Uterus (tissue), 4 donors: Measurements from ENCODE around the gene HDAC7. TPM values are rescaled to one million over a fixed set of nuclear protein-coding genes. Genes with fewer than 3 reads are reported as not detected.

Experiments used
- DNase-seq, 2 donors: peaks; one replicate each; pipeline ENCODE4 v3.0.0-alpha.2; 2019 to 2020
- H3K27ac ChIP-seq, 2 donors: fragments of 200-600 bp; sonication (generic); 1 replicate in 1 of 2; 2 replicates in 1 of 2; pipeline ENCODE4 v1.5.1; 2016 to 2018
- H3K27me3 ChIP-seq, 2 donors: fragments of 200-600 bp; sonication (generic); one replicate each; pipeline ENCODE4 v1.5.1; 2018 to 2019; ENCODE audit warnings: control low read depth in 1 of 2
- H3K36me3 ChIP-seq, 2 donors: fragments of 200-600 bp; sonication (generic); one replicate each; pipeline ENCODE4 v1.5.1; 2019; ENCODE audit warnings: control low read depth in 1 of 2
- H3K4me1 ChIP-seq, 2 donors: fragments of 200-600 bp; sonication (generic); one replicate each; pipeline ENCODE4 v1.5.1; 2018 to 2019; ENCODE audit warnings: control low read depth in 1 of 2
- H3K4me3 ChIP-seq, 2 donors: fragments of 200-600 bp; sonication (generic); 1 replicate in 1 of 2; 2 replicates in 1 of 2; pipeline ENCODE4 v1.5.1; 2018 to 2019; ENCODE audit warnings: mild to moderate bottlenecking in 1 of 2
- H3K9me3 ChIP-seq, 2 donors: fragments of 200-600 bp; sonication (generic); one replicate each; pipeline ENCODE4 v1.5.1; 2019; ENCODE audit warnings: control low read depth in 1 of 2
- CTCF ChIP-seq, 4 experiments: fragments of 200-600 bp in 2 of 4; fragments of 450-650 bp in 2 of 4; sonication (generic) in 2 of 4; IDR thresholded peaks; one replicate each; pipeline ENCODE4 v1.5.1; 2016 to 2019; ENCODE audit warnings: antibody characterized with exemption in 4 of 4, mild to moderate bottlenecking in 2 of 4, moderate library complexity in 1 of 4
- POLR2A ChIP-seq, 2 donors: fragments of 450-650 bp; IDR thresholded peaks; one replicate each; pipeline ENCODE4 v1.6.1; 2016; ENCODE audit warnings: antibody characterized with exemption in 2 of 2, mild to moderate bottlenecking in 1 of 2, moderate library complexity in 1 of 2
- intact Hi-C: fragments of 100-400 bp; cut with DNase I; formaldehyde crosslinking; loops from one replicate; pipeline ENCODE4 v1.15.1; 2023; ENCODE audit warnings: low total_unique reads
- total RNA-seq, 4 donors: library from RNA; depleted of rRNA in 3 of 4; stranded (reverse); fragments of >200 nt in 3 of 4; gene quantifications; one replicate each; pipeline versions ENCODE4 v1.1.0 to v1.2.4, GENCODE V29; 2014 to 2023
- donor health status: DM: yes; HTN: yes; CAD: no.

The HDAC7 gene
- total RNA-seq, 4 donors from 2014 or later = 33.0 to 191 (median 42.5) TPM

- intact Hi-C loops = no loop called here
- peaks cover 12 to 33% of the 10 kb centered on the region in 2 donors for H3K4me1 ChIP-seq
Measured at GRCh38 chr12:47819138-47819895, 386 bp downstream of the HDAC7 start.

GRCh38 chr12:47818467-47819137 lies 1.1 kb downstream of the HDAC7 start:
- TF ChIP-seq CTCF (IDR thresholded peaks at IDR 0.05) (no peak), POLR2A (IDR thresholded peaks at IDR 0.05) (no peak)
- peak overlapping the region; percentile 79 to 84 for H3K4me3 ChIP-seq
- intact Hi-C loops = no loop called here
- H3K27me3 ChIP-seq = no peaks in the 10 kb centered on the region
- peaks cover 14 to 36% of the 10 kb centered on the region in 2 donors for H3K4me1 ChIP-seq
- H3K36me3 ChIP-seq = no peaks in the 10 kb centered on the region
- DNase-seq = peak in 1 of 2 donors; percentile 58
- no peaks in the 10 kb centered on the region for H3K9me3 ChIP-seq
- H3K27ac ChIP-seq = peak overlapping the region; percentile 98 to 99

More at GRCh38 chr12:47819138-47819895, 386 bp downstream of the HDAC7 start:
- Histone ChIP-seq H3K4me3 (peak overlapping the region; percentile 79 to 84), H3K36me3 (no peaks in the 10 kb centered on the region), H3K27me3 (no peaks in the 10 kb centered on the region), H3K27ac (peak overlapping the region; percentile 98 to 99), H3K9me3 (no peaks in the 10 kb centered on the region)
- DNase-seq = peak; percentile 65 to 72
- no peak for TF ChIP-seq POLR2A (IDR thresholded peaks at IDR 0.05)
- TF ChIP-seq CTCF (IDR thresholded peaks at IDR 0.05) = peak; percentile 26 to 47 (median 34)

- Histone ChIP-seq H3K36me3 (no peaks in the 10 kb centered on the region), H3K27ac (peak overlapping the region; percentile 98 to 99), H3K9me3 (no peaks in the 10 kb centered on the region), H3K27me3 (no peaks in the 10 kb centered on the region), H3K4me3 (peak overlapping the region; percentile 79 to 84), H3K4me1 (peaks cover 19 to 41% of the 10 kb centered on the region in 2 donors)
- no peak for DNase-seq
- intact Hi-C loops = no loop called here
- TF ChIP-seq CTCF (IDR thresholded peaks at IDR 0.05) (no peak), POLR2A (IDR thresholded peaks at IDR 0.05) (no peak)
Measured at GRCh38 chr12:47818007-47818376, 1.7 kb downstream of the HDAC7 start.

- H3K27ac ChIP-seq = peak overlapping the region; percentile 98 to 99
- no peak for TF ChIP-seq CTCF (IDR thresholded peaks at IDR 0.05)
- no peak for TF ChIP-seq POLR2A (IDR thresholded peaks at IDR 0.05)
- H3K4me1 ChIP-seq = peaks cover 15 to 35% of the 10 kb centered on the region in 2 donors
- peak overlapping the region; percentile 25 to 79 for H3K4me3 ChIP-seq
- no peaks in the 10 kb centered on the region for H3K27me3 ChIP-seq
- H3K36me3 ChIP-seq = no peaks in the 10 kb centered on the region
- DNase-seq = no peak
- no peaks in the 10 kb centered on the region for H3K9me3 ChIP-seq
- intact Hi-C loops = no loop called here
Measured at GRCh38 chr12:47817272-47818006, 2.3 kb downstream of the HDAC7 start.
